WTC11 (cell line): Measurements from ENCODE around the gene SH3BP2.

Experiments
- TF ChIP-seq, protein P1 (sequence below): fragments of 200-600 bp; IDR thresholded peaks from 2 replicates; pipeline ENCODE4 v1.8.0; 2022; ENCODE audit warnings: antibody characterized with exemption
- TF ChIP-seq, protein P2 (sequence below): sonication (generic); formaldehyde crosslinking; IDR thresholded peaks from 2 replicates; pipeline ENCODE4 v1.8.1; 2023; ENCODE audit warnings: mild to moderate bottlenecking, moderate library complexity, missing genetic modification reagents

DNA sequence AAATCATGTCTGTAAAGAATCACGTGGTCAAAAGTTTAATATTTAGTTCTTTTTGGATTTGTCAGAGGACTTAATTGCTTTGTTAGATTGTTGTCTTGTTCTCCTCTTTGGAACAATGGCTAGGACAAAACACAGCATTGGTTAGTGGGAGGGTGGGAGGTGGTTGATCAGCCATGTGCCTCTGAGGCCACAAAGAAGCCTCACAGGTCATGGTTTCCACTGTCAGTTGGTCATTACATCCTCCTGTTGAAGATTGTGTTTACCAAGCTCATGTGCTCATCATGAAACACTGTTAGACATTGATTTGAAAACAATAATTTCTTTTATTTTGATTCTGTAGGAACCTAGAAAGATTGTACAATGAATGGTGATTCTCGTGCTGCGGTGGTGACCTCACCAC is 82.7 kb downstream of the SH3BP2 start:
- TF ChIP-seq, protein P1, sequence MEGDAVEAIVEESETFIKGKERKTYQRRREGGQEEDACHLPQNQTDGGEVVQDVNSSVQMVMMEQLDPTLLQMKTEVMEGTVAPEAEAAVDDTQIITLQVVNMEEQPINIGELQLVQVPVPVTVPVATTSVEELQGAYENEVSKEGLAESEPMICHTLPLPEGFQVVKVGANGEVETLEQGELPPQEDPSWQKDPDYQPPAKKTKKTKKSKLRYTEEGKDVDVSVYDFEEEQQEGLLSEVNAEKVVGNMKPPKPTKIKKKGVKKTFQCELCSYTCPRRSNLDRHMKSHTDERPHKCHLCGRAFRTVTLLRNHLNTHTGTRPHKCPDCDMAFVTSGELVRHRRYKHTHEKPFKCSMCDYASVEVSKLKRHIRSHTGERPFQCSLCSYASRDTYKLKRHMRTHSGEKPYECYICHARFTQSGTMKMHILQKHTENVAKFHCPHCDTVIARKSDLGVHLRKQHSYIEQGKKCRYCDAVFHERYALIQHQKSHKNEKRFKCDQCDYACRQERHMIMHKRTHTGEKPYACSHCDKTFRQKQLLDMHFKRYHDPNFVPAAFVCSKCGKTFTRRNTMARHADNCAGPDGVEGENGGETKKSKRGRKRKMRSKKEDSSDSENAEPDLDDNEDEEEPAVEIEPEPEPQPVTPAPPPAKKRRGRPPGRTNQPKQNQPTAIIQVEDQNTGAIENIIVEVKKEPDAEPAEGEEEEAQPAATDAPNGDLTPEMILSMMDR = no peak
- TF ChIP-seq, protein P2, sequence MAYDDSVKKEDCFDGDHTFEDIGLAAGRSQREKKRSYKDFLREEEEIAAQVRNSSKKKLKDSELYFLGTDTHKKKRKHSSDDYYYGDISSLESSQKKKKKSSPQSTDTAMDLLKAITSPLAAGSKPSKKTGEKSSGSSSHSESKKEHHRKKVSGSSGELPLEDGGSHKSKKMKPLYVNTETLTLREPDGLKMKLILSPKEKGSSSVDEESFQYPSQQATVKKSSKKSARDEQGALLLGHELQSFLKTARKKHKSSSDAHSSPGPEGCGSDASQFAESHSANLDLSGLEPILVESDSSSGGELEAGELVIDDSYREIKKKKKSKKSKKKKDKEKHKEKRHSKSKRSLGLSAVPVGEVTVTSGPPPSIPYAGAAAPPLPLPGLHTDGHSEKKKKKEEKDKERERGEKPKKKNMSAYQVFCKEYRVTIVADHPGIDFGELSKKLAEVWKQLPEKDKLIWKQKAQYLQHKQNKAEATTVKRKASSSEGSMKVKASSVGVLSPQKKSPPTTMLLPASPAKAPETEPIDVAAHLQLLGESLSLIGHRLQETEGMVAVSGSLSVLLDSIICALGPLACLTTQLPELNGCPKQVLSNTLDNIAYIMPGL (CRISPR knock-in tag) = no peak
